Activated naive CD4-positive, alpha-beta T cell treated with anti-CD3 and anti-CD28 coated beads, Interleukin-2, amount 10 ng/mL, durations not matched to agents 7 days and 5 days (primary cell): ENCODE data around the gene ITPK1.

Experiments used
- CTCF ChIA-PET: fragments of 350-600 bp; sonication (Branson Sonifier 250); formaldehyde crosslinking; loops from one replicate; lab custom pipeline; 2021; ENCODE audit warnings: antibody characterized with exemption; lab: Charles Lee
- DNase-seq: peaks from one replicate; pipeline ENCODE4 v3.0.0-alpha.2; 2020
- H3K27ac Mint-ChIP-seq: one replicate; pipeline ENCODE4 v1.8.0; 2021; ENCODE audit warnings: mild to moderate bottlenecking, moderate library complexity, mixed read lengths
- H3K27me3 Mint-ChIP-seq: one replicate; pipeline ENCODE4 v1.8.0; 2021; ENCODE audit warnings: mild to moderate bottlenecking, mixed read lengths
- H3K36me3 Mint-ChIP-seq: one replicate; pipeline ENCODE4 v1.8.0; 2021; ENCODE audit warnings: mixed read lengths
- H3K4me1 Mint-ChIP-seq: one replicate; pipeline ENCODE4 v1.8.0; 2021; ENCODE audit warnings: mixed read lengths
- H3K4me3 Mint-ChIP-seq: one replicate; pipeline ENCODE4 v1.8.0; 2021; ENCODE audit warnings: mild to moderate bottlenecking, moderate library complexity, mixed read lengths
- H3K9me3 Mint-ChIP-seq: one replicate; pipeline ENCODE4 v1.8.0; 2021; ENCODE audit warnings: mixed read lengths

ITPK1 gene

DNA sequence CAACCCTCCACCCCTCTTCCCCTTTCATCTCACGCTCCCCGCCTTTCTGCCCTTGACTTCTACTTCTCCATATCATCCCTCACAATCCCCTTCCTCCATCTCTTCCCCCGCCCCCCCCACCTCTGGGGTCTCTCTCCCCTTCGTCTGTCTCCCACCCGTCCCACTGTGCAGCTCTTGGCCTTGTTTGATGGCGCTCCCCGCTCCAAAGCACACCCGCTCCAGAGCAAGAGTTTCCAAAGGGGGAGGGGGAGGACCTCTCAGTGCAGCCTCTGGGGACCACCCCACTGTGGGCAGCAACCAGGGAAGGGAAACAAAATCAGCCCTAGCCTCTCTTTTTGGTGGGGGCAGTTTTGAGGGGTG is 192.0 kb downstream of the ITPK1 start:
- H3K27ac Mint-ChIP-seq, result no peak overlapping the region
- CTCF ChIA-PET, result no interaction called here
- no peaks in the 10 kb centered on the region for H3K9me3 Mint-ChIP-seq

DNA sequence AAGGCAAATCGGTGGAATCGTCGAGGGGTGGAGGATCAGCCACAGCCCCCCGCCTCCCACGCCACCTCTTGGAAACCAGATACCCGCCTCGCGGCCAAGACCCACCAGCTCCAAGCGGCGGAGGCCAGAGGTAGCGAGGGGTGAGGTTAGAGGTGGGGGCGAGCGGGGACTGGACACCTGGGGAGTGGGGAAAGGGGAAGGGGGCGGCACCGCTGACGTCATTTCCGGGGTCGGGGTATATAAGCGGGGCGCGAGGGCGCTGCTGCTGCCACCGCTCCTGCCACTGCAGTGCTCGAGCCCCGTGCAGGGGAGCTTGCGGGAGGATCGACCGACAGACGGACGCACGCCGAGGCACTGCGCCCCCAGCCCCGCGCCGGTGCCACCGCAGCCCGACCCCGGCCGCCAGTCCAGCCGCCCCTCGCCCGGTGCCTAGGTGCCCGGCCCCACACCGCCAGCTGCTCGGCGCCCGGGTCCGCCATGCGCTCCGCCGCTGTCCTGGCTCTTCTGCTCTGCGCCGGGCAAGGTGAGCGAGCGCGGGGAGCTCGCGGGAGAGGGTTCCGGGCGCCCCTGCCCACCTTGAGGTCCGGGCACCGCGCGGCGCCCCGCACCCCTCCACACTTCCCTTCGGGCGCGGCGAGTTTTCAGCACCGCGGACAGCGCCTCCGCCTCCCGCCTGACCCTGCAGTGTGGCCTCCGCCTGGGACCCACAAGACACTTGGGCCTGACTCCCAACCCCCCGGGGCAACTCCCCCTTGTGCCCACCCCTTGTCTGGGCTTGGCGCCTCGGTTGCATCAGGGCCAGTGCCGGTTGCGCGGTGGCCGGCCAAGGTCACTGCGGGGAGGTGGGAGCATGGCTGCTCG is 192.6 kb downstream of the ITPK1 start, which contains the start of gene CHGA:
CHGA (plus strand) TSS at position 268 of the 861 bp plus-strand sequence; CDS start at position 478, 210 bp downstream.
- Mint-ChIP-seq H3K4me3 (no peak within 1 kb of the TSS), H3K36me3 (no peaks in the 10 kb centered on the region), H3K4me1 (peaks cover 5% of the 10 kb centered on the region), H3K27me3 (peaks cover 39% of the 10 kb centered on the region), H3K27ac (no peak within 1 kb of the TSS), H3K9me3 (no peaks in the 10 kb centered on the region)
- CTCF ChIA-PET, result no interaction called here
- DNase-seq, result peak; percentile 78

More for the DNA sequence above, 192.0 kb downstream of the ITPK1 start:
- H3K4me1 Mint-ChIP-seq, result peaks cover 5% of the 10 kb centered on the region
- peaks cover 39% of the 10 kb centered on the region for H3K27me3 Mint-ChIP-seq
- DNase-seq, result no peak
- no peaks in the 10 kb centered on the region for H3K36me3 Mint-ChIP-seq
- no peak overlapping the region for H3K4me3 Mint-ChIP-seq

DNA sequence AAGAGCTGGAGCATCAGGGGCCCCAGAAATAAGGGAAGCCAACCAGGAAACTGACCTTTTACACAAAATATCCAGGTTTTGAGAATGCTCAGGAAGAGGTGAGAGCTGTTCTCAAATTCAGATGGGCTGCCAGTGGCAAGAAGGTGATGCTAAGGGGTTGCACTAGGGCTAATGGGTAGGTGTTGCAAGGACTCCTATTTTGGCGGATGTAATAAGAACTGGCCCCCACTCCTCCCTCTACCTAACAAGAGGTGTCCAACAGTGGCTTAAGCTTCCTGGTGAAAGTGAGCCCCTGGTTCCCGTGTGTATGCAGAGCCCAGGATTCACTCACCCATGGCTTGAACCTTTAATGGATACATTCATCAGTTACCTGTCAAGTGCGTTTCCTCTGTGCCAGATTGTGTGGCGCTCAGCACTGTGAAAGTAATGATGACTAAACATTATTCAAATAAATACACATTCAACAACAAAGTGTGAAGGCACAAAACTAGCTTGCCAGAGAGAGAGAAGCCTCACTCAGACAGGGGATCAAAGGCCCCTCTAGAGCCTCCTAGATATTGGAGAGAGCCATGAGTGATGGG is 193.5 kb downstream of the ITPK1 start:
- Mint-ChIP-seq H3K36me3 (no peaks in the 10 kb centered on the region), H3K4me3 (no peak overlapping the region), H3K27ac (no peak overlapping the region), H3K9me3 (no peaks in the 10 kb centered on the region), H3K27me3 (peaks cover 39% of the 10 kb centered on the region), H3K4me1 (peaks cover 5% of the 10 kb centered on the region)
- DNase-seq, result no peak
- CTCF ChIA-PET, result no interaction called here

DNA sequence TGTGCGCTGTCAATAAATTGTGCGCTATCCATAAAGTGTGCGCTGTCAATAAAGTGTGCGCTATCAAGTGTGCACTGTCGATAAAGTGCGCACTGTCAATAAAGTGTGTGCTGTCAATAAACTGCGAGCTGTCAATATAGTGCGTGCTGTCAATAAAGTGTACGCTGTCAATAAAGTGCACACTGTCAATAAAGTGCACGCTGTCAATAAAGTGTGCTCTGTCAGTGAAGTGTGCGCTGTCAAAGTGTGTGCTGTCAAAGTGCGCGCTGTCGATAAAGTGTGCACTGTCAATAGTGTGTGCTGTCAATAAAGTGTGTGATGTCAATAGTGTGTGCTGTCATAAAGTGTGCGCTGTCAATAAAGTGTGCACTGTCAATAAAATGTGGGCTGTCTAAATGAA is 195.7 kb downstream of the ITPK1 start:
- CTCF ChIA-PET, result no interaction called here
- no peak overlapping the region for H3K4me3 Mint-ChIP-seq

DNA sequence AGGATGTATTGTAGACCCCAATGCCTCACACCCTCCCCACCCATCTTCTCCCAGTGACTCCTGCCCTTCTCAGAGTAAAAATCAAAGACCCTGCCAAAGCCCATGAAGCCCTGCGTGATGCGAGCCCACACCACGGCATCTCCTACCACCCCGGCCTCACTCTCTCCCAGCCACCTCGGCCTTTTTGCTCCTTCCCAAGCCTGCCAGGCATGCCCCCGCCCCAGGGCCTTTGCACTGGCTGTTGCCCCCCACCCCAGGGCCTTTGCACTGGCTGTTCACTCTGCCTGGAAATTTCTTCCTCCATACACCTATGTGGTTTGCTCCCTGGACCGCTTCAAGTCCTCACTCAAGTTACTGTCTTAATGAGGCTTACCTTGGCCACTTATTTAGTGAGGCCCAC is 197.8 kb downstream of the ITPK1 start:
- Mint-ChIP-seq H3K4me3 (no peak overlapping the region), H3K27ac (no peak overlapping the region), H3K4me1 (peaks cover 5% of the 10 kb centered on the region), H3K27me3 (peaks cover 13% of the 10 kb centered on the region), H3K9me3 (no peaks in the 10 kb centered on the region), H3K36me3 (no peaks in the 10 kb centered on the region)
- CTCF ChIA-PET, result no interaction called here
- DNase-seq, result no peak

More for the DNA sequence above, 195.7 kb downstream of the ITPK1 start:
- H3K9me3 Mint-ChIP-seq, result no peaks in the 10 kb centered on the region
- H3K27me3 Mint-ChIP-seq, result peaks cover 31% of the 10 kb centered on the region
- no peak for DNase-seq
- no peaks in the 10 kb centered on the region for H3K36me3 Mint-ChIP-seq
- no peak overlapping the region for H3K27ac Mint-ChIP-seq
- H3K4me1 Mint-ChIP-seq, result peaks cover 5% of the 10 kb centered on the region

DNA sequence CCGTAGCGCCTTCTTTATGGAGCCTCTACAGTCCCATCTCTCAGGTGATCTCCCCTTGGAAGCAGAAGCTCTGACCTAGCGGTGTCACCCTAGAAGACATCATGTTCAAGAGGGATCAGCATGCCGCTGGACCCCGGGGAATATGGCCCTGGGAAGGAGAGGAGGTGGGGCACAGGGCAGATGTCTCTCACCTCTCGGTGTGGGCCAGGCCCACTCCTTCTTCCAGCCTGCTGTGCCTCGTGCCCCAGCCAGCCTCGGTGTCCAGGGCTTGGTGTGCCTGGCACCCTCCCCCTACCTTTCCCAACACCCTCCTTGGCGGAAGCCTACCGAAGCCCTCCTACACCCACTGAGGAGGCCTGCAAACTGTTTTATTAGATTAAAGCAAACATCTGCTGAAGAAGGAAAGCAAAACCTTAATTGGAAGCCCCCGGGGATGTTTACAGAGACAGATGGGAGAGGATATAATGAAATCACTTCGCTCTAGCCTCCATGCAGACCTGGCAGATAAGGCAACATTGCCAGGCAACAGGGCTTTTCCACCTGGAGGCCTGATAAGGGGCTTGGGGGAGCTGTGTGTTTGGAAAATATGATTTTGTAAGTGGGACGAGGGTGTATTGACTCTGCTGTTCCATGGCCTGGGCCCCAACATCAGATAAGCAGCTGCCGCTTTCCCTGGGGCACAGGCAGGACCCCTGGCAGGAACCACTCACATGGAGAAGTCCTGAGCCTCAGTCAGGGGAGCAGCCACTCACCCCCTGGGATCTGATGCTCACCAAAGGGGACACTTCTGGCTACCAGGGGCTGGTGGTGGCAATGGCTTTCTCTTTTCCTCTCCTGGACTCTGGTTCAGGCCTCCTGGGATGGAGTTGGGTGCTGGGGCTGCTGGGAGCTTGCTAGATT is 198.4 kb downstream of the ITPK1 start:
- Mint-ChIP-seq H3K9me3 (no peaks in the 10 kb centered on the region), H3K27me3 (peaks cover 7% of the 10 kb centered on the region), H3K4me1 (peaks cover under 1% of the 10 kb centered on the region), H3K27ac (no peak overlapping the region), H3K36me3 (no peaks in the 10 kb centered on the region), H3K4me3 (no peak overlapping the region)
- CTCF ChIA-PET, result no interaction called here
- no peak for DNase-seq

DNA sequence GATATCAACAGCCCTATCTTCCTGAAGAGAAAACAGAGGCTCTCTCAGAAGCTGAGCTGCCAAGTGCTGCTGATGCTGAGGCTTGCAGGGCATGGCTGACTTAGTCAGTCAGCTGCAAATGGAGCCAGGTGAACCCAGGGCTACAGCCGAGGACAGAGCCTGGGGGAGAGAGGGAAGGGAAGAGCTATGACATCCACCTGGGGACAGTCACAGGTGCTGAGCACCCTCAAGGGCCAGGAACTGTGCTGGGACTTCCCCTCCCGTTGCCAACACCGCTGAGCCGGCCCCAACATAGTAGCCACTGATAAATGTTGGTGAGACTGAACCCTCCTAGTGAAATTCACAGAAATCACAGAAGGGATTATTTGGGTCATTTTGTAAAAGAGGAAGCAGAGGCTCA is 199.5 kb downstream of the ITPK1 start:
- CTCF ChIA-PET, result no interaction called here
- no peak for DNase-seq
- Mint-ChIP-seq H3K4me1 (no peaks in the 10 kb centered on the region), H3K36me3 (no peaks in the 10 kb centered on the region), H3K27ac (no peak overlapping the region), H3K9me3 (no peaks in the 10 kb centered on the region), H3K27me3 (no peaks in the 10 kb centered on the region), H3K4me3 (no peak overlapping the region)

DNA sequence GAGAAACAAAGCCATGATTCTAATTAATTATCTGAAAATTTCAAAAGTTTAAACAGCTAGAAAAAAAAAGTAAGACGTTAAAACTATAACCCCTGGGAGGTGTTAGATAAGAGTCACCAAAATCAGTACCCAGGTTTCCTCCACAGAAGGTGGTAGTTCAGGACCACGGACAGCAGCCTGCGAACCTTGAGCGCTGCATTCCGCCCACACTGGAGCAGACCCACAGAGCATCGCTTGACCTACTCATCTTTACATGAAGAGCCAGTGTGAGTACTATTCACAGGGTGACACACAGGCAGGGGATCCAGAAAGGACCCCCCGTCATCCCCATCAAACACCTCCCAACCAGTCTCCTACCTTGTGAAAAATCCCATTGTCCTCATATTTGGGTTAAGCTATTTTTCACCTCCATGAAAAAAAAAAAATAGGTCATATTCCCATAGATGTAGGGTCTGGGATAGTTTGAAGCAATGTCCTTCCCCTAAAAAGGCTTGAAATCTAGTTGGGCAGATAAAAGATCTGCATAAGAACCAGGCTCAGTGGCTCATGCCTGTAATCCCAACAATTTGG is 201.6 kb downstream of the ITPK1 start:
- Mint-ChIP-seq H3K36me3 (no peaks in the 10 kb centered on the region), H3K27me3 (no peaks in the 10 kb centered on the region), H3K27ac (no peak overlapping the region), H3K4me1 (no peaks in the 10 kb centered on the region), H3K9me3 (no peaks in the 10 kb centered on the region), H3K4me3 (no peak overlapping the region)
- peak; percentile 74 for DNase-seq
- CTCF ChIA-PET, result interaction anchor here (1.0 kb wide), 1 partner anchor 218 kb away, joined by 3 read pairs; no protein-coding TSS in a partner anchor

DNA sequence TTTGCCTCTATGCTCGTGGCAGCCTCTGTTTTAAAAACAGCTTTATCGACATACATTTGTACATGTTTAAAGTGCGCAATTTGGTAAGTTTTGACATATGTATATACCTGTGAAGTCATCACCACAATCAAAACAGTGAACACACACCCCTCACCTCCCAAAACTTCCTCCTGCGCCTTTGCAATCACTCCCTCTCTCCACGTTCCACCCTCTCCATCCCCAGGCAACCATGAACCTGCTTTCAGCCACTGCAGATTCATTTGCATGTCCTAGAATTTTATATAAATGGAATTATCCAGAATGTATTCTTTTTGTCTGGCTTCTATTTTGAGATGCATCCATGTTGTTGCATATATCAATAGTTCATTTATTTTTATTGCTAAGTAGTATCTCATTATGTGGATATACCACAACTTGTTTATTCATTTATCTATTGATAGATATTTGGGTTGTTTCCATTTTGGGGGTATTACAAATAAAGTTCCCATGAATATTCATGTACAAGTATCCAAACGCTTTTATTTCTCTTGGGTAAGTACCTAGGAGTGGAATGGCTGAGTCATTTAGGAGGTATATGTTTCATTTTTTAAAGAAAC is 208.3 kb downstream of the ITPK1 start:
- H3K27ac Mint-ChIP-seq, result no peak overlapping the region
- H3K27me3 Mint-ChIP-seq, result peaks cover 16% of the 10 kb centered on the region
- peaks cover 14% of the 10 kb centered on the region for H3K4me1 Mint-ChIP-seq
- H3K9me3 Mint-ChIP-seq, result no peaks in the 10 kb centered on the region
- H3K4me3 Mint-ChIP-seq, result no peak overlapping the region
- CTCF ChIA-PET, result no interaction called here
- H3K36me3 Mint-ChIP-seq, result no peaks in the 10 kb centered on the region
- DNase-seq, result no peak

DNA sequence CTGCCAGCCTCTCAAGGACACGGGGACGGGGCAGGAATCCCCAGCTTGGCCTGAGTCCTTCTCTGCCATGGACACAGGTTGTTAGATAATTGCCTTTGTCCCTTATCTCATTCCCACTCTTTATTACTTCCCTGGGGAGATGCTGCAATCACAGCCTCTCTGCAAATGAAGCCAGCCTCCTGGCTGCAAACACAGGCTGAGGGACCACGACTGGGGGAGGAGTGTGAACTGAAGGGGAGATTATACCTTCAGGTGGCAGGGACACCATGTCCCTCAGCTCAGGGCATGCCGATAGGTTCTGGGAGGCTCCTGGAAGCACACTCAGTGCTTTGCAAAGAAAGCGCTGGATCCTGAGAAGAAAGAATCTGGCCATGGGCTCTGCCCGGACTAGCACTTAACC is 208.9 kb downstream of the ITPK1 start:
- Mint-ChIP-seq H3K9me3 (no peaks in the 10 kb centered on the region), H3K4me1 (peaks cover 16% of the 10 kb centered on the region), H3K4me3 (no peak overlapping the region), H3K36me3 (no peaks in the 10 kb centered on the region), H3K27ac (no peak overlapping the region), H3K27me3 (peaks cover 20% of the 10 kb centered on the region)
- CTCF ChIA-PET, result no interaction called here
- DNase-seq, result no peak

DNA sequence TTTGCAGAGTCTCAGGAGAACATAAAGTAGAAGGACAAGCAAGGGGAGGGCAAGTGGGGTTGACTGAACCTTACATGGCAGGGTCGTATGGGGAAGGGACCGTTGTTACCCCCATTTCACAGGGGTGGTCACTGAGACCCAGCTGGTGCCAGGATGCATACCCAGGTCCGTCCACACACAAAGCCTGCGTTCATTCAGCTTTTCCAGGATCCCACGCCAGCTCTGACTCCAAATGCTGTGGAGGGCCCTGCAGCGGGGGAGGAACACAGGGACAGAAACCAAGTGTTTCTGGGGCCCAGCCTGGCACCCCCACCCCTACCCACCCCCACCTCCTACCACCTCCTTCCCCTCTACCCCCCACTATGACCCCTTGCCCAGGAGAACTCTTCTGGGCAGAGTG is 209.3 kb downstream of the ITPK1 start:
- H3K4me3 Mint-ChIP-seq, result no peak overlapping the region
- H3K27me3 Mint-ChIP-seq, result peaks cover 21% of the 10 kb centered on the region

DNA sequence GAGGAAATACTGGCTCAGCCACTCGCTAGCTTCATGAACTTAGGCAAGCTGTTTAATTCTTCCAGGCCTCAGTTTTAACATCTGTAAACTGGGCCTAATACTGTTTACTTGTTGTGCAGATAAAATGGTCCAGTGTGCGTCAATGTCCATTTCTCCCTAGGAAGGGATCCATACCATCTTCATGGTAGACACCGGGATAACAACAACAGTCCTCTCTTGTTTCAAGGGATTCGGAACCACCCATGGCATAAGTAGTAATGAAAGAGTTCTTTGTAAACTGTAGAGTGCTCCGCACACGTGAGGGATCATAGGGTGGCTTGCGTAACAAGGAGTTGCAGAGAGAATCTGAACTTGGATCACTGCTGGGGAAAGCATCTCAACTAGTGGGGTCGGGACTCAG is 210.1 kb downstream of the ITPK1 start:
- Mint-ChIP-seq H3K4me3 (no peak overlapping the region), H3K4me1 (peaks cover 16% of the 10 kb centered on the region)
- CTCF ChIA-PET, result no interaction called here

More for the DNA sequence above, 209.3 kb downstream of the ITPK1 start:
- Mint-ChIP-seq H3K36me3 (no peaks in the 10 kb centered on the region), H3K27ac (no peak overlapping the region), H3K4me1 (peaks cover 16% of the 10 kb centered on the region), H3K9me3 (no peaks in the 10 kb centered on the region)
- DNase-seq, result no peak
- CTCF ChIA-PET, result no interaction called here

DNA sequence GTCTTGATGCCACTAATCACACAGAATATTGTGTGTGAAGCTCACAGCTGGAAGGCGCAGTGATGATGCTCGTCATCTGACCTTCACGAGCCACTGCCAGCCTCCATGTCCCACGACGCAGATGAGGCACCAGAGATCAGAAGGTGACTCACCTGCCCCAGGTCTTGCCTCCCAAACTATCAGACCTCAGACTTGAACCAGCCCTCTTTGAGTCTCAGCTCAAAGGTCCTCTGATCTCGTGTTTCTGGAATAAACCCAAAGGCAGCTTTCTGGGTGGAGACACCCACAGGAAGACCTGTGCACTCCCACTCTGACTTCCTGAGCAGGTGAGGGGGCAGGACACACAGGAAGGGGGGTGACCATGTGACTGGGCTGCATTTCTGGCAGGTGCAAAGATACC is 212.4 kb downstream of the ITPK1 start:
- no peak for DNase-seq
- H3K9me3 Mint-ChIP-seq, result no peaks in the 10 kb centered on the region
- no peaks in the 10 kb centered on the region for H3K36me3 Mint-ChIP-seq
- H3K4me1 Mint-ChIP-seq, result peaks cover 25% of the 10 kb centered on the region
- H3K4me3 Mint-ChIP-seq, result no peak overlapping the region
- peaks cover 28% of the 10 kb centered on the region for H3K27me3 Mint-ChIP-seq
- H3K27ac Mint-ChIP-seq, result no peak overlapping the region
- CTCF ChIA-PET, result no interaction called here

More for the DNA sequence above, 210.1 kb downstream of the ITPK1 start:
- Mint-ChIP-seq H3K27me3 (peaks cover 28% of the 10 kb centered on the region), H3K36me3 (no peaks in the 10 kb centered on the region), H3K9me3 (no peaks in the 10 kb centered on the region), H3K27ac (no peak overlapping the region)
- DNase-seq, result no peak

DNA sequence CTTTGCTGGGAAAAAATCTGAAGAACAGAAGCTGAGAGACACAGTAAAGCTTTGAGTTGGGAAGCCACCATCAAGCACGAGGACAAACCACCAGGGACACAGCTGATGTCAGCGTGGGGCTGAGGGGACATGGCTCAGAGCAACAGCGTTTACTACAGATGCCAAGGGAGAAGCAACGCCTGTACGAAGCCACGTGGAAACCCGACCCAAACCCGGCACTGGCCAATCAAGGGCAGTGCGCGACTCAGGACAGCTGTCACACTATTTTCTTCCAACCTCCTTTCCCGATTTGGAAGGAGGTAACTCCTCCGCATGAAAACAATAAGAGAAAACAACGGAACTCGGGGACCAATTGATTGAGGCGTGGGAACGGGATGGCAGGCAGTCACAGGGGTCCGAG is 213.0 kb downstream of the ITPK1 start:
- Mint-ChIP-seq H3K27ac (no peak overlapping the region), H3K27me3 (peaks cover 33% of the 10 kb centered on the region), H3K9me3 (no peaks in the 10 kb centered on the region), H3K4me3 (no peak overlapping the region), H3K36me3 (no peaks in the 10 kb centered on the region), H3K4me1 (peaks cover 32% of the 10 kb centered on the region)
- CTCF ChIA-PET, result no interaction called here
- DNase-seq, result no peak
